GM18498 (cell line): ENCODE data around the gene UNC13C.

Experiments
- ATAC-seq: cut with Tn5 transposase; IDR thresholded peaks from one replicate; pipeline ENCODE4 v1.9.1; 2021; ENCODE audit warnings: mild to moderate bottlenecking, moderate library complexity; ENCODE audit not compliant: unreplicated experiment

UNC13C gene

GRCh38 chr15:54608876-54609835 is 630.9 kb downstream of the UNC13C start:
- no peak for ATAC-seq

- ATAC-seq: no peak
Observed at GRCh38 chr15:54618120-54618519, 639.9 kb downstream of the UNC13C start.

- no peak for ATAC-seq
Observed at GRCh38 chr15:54619180-54619579, 640.9 kb downstream of the UNC13C start.

- ATAC-seq: no peak
Observed at GRCh38 chr15:54620916-54621315, 642.7 kb downstream of the UNC13C start.

- ATAC-seq: no peak
Observed at GRCh38 chr15:54636147-54636546, 657.9 kb downstream of the UNC13C start.

- no peak for ATAC-seq
Observed at GRCh38 chr15:54638666-54639065, 660.4 kb downstream of the UNC13C start.

GRCh38 chr15:54640873-54641272 is 662.6 kb downstream of the UNC13C start:
- ATAC-seq: no peak

GRCh38 chr15:54644796-54645195 is 666.6 kb downstream of the UNC13C start:
- no peak for ATAC-seq

- ATAC-seq: no peak
Observed at GRCh38 chr15:54659646-54660045, 681.4 kb downstream of the UNC13C start.

GRCh38 chr15:54660356-54660755 is 682.1 kb downstream of the UNC13C start:
- no peak for ATAC-seq

GRCh38 chr15:54675241-54675640 is 697.0 kb downstream of the UNC13C start:
- no peak for ATAC-seq

- ATAC-seq: peak; percentile 41
Observed at GRCh38 chr15:54681584-54681983, 703.3 kb downstream of the UNC13C start.
